ENCODE data around the gene DMWD. TPM values are rescaled to one million over a fixed set of nuclear protein-coding genes. Genes with fewer than 3 reads are reported as not detected.
A peak's percentile ranks its signal among the peaks of the same experiment; 100 is the strongest.

Gene DMWD
- total and polyA plus RNA-seq, 2 of the 13 experiments (the other 11 are each of a cell fraction or from before 2014, with no cell fraction given), result 10.3 to 14.9 TPM

DNA sequence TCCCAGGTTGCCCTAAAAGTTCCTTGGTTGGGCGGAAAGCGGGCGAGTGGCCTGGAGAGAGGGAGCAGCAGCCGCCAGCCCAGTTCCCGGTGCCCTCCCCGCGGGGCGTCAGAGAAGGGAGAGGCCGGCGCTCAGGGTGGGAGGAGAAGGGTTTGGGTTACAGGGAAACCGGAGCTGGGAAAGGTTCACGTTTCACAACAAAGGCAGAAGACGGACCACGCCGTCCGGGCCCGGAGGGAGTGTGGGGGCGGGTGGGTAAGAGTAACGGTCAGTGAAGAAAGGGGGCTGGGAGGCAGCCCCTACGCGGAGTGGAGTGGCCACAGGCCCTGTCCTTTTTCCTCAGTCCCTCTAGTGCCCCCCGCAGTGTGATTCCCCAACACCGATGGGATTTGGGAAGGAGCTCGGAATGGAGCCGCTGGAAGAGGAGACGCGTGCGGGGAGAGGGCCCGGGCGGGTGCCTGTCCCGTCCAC is 25.2 kb downstream of the DMWD start (continued):
- TF ChIP-seq, protein P1, sequence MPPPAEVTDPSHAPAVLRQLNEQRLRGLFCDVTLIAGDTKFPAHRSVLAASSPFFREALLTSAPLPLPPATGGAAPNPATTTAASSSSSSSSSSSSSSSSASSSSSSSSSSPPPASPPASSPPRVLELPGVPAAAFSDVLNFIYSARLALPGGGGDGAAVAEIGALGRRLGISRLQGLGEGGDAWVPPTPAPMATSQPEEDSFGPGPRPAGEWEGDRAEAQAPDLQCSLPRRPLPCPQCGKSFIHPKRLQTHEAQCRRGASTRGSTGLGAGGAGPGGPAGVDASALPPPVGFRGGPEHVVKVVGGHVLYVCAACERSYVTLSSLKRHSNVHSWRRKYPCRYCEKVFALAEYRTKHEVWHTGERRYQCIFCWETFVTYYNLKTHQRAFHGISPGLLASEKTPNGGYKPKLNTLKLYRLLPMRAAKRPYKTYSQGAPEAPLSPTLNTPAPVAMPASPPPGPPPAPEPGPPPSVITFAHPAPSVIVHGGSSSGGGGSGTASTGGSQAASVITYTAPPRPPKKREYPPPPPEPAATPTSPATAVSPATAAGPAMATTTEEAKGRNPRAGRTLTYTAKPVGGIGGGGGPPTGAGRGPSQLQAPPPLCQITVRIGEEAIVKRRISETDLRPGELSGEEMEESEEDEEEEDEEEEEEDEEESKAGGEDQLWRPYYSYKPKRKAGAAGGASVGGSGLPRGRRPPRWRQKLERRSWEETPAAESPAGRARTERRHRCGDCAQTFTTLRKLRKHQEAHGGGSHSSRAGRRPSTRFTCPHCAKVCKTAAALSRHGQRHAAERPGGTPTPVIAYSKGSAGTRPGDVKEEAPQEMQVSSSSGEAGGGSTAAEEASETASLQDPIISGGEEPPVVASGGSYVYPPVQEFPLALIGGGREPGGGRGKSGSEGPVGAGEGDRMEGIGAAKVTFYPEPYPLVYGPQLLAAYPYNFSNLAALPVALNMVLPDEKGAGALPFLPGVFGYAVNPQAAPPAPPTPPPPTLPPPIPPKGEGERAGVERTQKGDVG (CRISPR knock-in tag; IDR thresholded peaks at IDR 0.05; ENCODE audit: borderline replicate concordance), result no peak
- TF ChIP-seq, protein P2, sequence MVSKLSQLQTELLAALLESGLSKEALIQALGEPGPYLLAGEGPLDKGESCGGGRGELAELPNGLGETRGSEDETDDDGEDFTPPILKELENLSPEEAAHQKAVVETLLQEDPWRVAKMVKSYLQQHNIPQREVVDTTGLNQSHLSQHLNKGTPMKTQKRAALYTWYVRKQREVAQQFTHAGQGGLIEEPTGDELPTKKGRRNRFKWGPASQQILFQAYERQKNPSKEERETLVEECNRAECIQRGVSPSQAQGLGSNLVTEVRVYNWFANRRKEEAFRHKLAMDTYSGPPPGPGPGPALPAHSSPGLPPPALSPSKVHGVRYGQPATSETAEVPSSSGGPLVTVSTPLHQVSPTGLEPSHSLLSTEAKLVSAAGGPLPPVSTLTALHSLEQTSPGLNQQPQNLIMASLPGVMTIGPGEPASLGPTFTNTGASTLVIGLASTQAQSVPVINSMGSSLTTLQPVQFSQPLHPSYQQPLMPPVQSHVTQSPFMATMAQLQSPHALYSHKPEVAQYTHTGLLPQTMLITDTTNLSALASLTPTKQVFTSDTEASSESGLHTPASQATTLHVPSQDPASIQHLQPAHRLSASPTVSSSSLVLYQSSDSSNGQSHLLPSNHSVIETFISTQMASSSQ (IDR thresholded peaks at IDR 0.05; ENCODE audit: low read depth), result no peak
- TF ChIP-seq, protein P2 (CRISPR knock-in tag; IDR thresholded peaks at IDR 0.05; ENCODE audit: borderline replicate concordance), result no peak

DNA sequence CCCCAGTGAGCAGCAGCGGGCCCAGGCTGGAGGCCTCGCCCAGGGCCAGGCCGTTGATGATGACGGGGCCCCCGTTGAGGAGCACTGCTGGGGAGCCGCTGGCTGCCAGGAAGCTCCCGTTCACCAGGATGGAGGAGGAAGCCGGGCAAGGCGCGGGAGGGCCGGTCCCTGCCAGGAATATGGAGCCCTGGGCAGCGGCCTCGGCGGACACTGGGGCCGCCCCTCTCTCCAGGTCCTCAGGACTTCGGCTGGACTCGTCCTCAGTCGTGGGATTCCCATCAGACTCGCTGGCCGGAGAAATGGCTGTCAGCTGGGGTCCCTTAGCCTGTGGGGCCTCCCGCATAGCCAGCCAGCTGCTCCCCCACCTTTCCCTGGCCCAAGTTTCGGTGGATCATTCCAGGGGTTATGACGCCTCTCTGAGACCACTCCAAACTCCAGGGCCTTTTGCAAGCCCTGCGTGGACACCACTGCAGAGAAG is 25.7 kb downstream of the DMWD start:
- no peaks in the 10 kb centered on the region for H3K9me3 ChIP-seq (ENCODE audit: low read length)
- ChIA-PET POLR2A (interaction anchor here (0.5 to 4.7 kb wide), 16 partner anchors 8 to 116 kb away, joined by 3 to 94 read pairs (median 6); partner anchors contain the start of genes DMWD, FBXO46, FOXA3 and QPCTL), CTCF (ENCODE audit: low intra/inter-chr PET ratio, low total read pairs) (no interaction called here)
- H3K36me3 ChIP-seq (replicated peaks in 1 of 2; ENCODE audit: control insufficient read depth in 1 of 2, insufficient read depth in 2 of 2, low read length in 2 of 2), result no peaks in the 10 kb centered on the region
- H4K20me1 ChIP-seq (ENCODE audit: insufficient read depth, low read length), result no peaks in the 10 kb centered on the region
- ATAC-seq, result no peak
- in situ Hi-C loops (cut with HindIII; ENCODE audit: extremely low pct_ligation_motif_present, low pct_unique_long_range_greater_than_20kb), result no loop called here
- WGBS (ENCODE audit: low lambda C conversion rate), result no CpG with 5 or more reads among the region's 24 CpGs
- H3K4me3 ChIP-seq (replicated peaks in 1 of 3; ENCODE audit: insufficient read depth in 1 of 3, low read depth in 2 of 3, low read length in 3 of 3), result peak overlapping the region; percentile 75 to 87 (median 76)
- peak overlapping the region; percentile 93 for H3K4me2 ChIP-seq (ENCODE audit: low read depth, low read length)
- H3K79me2 ChIP-seq (ENCODE audit: insufficient read depth, low read length), result peaks cover 3% of the 10 kb centered on the region
- peaks cover 6 to 12% of the 10 kb centered on the region in 2 experiments; a peak in 2 of 5 replicates for H3K27me3 ChIP-seq (ENCODE audit: control insufficient read depth in 1 of 2, insufficient read depth in 2 of 2, low read length in 2 of 2)
- H3K9ac ChIP-seq (ENCODE audit: insufficient read depth, low read depth, low read length), result peak overlapping the region; percentile 91
- intact Hi-C loops (cut with micrococcal nuclease; ENCODE audit: unreplicated experiment), result loop anchor here (5.0 kb wide), 1 partner anchor 35 kb away; the partner anchor contains the start of genes FBXO46 and MEIOSIN
- no peak for FAIRE-seq
- no peak overlapping the region for H2AFZ ChIP-seq (ENCODE audit: low read length)
- H3K4me1 ChIP-seq (ENCODE audit: insufficient read depth, low read length), result peaks cover 16% of the 10 kb centered on the region
- no peak for DNase-seq (ENCODE audit: low spot score)
- no TSS peak for BruUV-seq (replicated peaks)
- peak overlapping the region; percentile 91 for H3K27ac ChIP-seq (ENCODE audit: extremely low read length, insufficient read depth, low read length)
- TF ChIP-seq, protein P3, sequence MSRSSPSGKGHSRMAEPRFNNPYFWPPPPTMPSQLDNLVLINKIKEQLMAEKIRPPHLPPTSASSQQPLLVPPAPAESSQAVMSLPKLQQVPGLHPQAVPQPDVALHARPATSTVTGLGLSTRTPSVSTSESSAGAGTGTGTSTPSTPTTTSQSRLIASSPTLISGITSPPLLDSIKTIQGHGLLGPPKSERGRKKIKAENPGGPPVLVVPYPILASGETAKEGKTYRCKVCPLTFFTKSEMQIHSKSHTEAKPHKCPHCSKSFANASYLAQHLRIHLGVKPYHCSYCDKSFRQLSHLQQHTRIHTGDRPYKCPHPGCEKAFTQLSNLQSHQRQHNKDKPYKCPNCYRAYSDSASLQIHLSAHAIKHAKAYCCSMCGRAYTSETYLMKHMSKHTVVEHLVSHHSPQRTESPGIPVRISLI (CRISPR knock-in tag; IDR thresholded peaks at IDR 0.05; ENCODE audit: borderline replicate concordance), result no peak
- TF ChIP-seq TCF7 (IDR thresholded peaks at IDR 0.05; ENCODE audit: low read depth) (no peak), ZNF605 (CRISPR knock-in tag; IDR thresholded peaks at IDR 0.05) (0 out of 2 replicates have a peak, but pooled peaks have one; percentile 22), FOXC1 (CRISPR knock-in tag; IDR thresholded peaks at IDR 0.05; ENCODE audit: borderline replicate concordance) (no peak), RBFOX2 (IDR thresholded peaks at IDR 0.05; ENCODE audit: low read depth, low read length) (peak; percentile 50; the same call in 1 of the 2 replicates), ARID2 (CRISPR knock-in tag; IDR thresholded peaks at IDR 0.05; ENCODE audit: borderline replicate concordance) (no peak), AGO2 (optimal IDR thresholded peaks at IDR 0.05; ENCODE audit: low read depth, low read length) (peak; percentile 8), RNF2 (conservative IDR thresholded peaks at IDR 0.05; ENCODE audit: low read depth) (no peak)
- TF ChIP-seq, protein P4, sequence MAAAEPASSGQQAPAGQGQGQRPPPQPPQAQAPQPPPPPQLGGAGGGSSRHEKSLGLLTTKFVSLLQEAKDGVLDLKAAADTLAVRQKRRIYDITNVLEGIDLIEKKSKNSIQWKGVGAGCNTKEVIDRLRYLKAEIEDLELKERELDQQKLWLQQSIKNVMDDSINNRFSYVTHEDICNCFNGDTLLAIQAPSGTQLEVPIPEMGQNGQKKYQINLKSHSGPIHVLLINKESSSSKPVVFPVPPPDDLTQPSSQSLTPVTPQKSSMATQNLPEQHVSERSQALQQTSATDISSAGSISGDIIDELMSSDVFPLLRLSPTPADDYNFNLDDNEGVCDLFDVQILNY (CRISPR knock-in tag; conservative IDR thresholded peaks at IDR 0.05), result no peak
